Hepatic stellate cell (primary cell): ENCODE data around the gene MAD1L1.
A peak's percentile ranks its signal among the peaks of the same experiment; 100 is the strongest.
"Not testable (repeated sequence)": the region's sequence is repeated elsewhere in the genome, so short reads cannot be mapped to it uniquely, and the experiment has no call there.

Experiments used
- DNase-seq: peaks from one replicate; pipeline ENCODE4 v3.0.0; 2011; ENCODE audit warnings: low spot score

The MAD1L1 gene

DNA sequence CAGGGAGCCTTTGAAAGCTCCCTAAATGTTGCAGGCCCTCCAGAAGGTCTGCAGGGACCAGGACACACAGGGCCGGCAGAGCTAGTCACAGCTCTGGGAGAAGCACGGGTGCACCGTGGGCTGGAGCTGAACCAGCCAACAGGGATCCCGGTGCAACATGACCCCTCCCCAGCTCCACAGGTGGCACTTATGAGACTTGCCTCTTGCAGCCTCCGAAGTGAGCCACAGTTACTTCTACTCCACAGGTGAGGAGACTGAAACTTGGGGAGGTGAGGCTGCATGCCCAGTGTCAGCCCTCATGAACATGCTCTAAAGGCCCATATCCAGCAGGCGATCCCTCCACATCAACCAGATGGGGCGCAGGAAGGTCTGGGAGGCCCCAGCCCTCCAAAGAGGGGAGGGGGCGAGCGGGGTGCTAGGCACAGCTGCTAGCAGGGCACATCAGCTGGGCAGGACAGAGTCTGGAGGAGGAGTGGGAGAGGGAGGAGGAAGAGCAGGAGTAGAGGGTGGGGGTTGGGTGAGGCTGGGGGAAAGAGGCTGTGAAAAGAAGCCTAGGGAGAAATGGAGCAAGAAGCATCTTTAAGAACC, 338.3 kb downstream of the MAD1L1 start:
- no peak for DNase-seq

DNA sequence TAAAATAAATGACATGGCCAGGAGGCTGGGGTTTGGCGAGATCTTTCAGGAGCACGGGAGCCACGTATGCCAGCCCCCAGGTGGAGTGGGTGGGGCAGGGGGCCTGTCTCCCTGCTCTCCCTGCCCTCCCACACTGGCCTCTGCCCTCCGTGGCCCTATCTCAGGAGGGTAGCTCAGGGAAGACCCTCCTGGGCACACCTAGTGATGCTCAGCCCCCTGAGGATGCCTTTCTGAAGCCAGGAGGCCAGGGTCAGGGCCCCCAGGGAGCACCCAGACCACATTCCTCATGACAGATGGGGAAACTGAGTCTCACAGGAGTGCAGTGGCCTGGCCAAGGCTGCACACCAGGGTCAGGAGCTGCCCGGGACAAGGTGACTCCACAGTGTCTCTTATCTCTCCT, 339.3 kb downstream of the MAD1L1 start:
- DNase-seq: no peak

- no peak for DNase-seq
These were observed 339.7 kb downstream of the MAD1L1 start for GRCh38 chr7:1893036-1893435.

DNA sequence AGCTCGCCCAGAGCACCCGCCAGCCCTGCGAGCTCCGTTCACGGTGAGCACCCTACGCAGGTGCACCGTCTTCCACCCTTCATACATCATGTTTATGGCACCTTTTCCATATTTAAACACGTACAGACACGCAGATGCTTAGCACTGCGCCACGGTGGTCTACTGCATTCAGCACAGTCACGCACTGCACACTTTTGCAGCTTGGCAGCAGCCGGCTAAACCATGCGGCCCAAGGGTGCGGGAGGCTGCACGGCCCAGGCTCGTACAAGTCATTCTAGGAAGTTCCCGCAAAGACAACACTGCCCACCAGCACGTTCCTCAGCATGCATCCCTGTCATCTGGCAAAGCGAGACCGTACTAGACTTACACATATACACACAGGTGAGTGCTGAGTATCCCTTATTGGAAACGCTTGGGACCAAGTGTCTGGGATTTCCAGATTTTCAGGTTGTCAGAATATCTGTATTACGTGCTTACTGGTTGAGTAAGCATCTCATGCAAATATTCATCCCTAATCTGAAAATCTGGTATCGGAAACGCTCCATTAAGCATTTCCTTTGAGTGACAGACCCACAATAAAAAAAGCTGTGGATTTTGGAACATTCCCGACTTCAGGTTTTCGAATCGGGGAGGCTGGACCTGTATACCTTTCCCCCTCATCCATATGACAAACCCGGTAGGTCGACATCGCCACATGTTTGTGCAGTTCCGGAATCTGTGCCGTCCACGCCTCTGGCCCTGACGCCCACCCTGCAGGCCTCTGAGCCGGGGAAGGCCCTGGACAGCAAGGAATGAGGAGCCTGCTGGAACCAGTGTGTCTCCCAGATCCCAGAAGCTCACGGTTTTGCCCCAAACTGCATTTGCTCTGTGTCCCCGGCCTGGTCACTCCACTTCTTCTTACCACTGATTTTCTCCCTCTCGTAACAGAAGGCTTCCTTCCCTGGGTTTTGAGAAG, 340.5 kb downstream of the MAD1L1 start:
- DNase-seq: no peak

- DNase-seq: no peak
These were observed 342.2 kb downstream of the MAD1L1 start for GRCh38 chr7:1890289-1891235.

- no peak for DNase-seq
These were observed 343.1 kb downstream of the MAD1L1 start for GRCh38 chr7:1889556-1890181.

DNA sequence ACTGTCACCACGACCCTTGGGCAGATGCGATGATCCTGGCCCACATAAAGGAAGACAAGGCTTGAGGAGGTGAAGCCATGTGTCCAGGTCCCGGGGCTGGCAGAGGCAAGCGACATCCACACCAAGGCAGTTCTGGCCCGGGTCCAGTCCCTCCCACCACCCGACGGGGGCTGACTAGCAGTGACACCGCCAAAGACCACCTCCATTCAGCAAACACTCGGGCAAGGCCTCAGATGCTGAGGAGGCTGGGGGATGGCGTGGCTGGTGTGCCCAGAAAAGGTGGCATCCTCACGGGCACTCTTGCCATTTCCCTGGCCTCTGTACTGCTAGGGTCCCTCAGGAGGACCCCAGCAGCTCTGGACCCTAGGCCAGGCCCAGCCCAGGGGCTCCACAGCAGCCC, 343.7 kb downstream of the MAD1L1 start:
- no peak for DNase-seq

DNA sequence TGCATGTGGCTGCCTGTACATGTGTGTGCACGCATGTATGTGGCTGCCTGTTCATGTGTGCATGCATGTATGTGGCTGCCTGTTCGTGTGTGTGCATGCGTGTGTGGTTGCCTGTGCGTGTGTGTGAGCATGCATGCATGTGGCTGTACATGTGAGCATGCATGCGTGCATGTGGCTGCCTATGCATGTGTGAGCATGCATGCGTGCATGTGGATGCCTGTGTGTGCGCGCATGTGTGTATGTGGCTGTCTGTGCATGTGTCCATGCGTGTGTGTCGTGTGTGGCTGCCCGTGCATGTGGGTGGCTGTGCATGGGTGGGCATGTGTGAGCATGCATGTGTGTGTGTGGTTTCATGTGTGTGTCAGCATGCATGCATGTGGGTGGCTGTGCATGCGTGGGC, 344.3 kb downstream of the MAD1L1 start:
- DNase-seq: no peak

GRCh38 chr7:1887251-1887650, 345.5 kb downstream of the MAD1L1 start:
- no peak for DNase-seq

DNA sequence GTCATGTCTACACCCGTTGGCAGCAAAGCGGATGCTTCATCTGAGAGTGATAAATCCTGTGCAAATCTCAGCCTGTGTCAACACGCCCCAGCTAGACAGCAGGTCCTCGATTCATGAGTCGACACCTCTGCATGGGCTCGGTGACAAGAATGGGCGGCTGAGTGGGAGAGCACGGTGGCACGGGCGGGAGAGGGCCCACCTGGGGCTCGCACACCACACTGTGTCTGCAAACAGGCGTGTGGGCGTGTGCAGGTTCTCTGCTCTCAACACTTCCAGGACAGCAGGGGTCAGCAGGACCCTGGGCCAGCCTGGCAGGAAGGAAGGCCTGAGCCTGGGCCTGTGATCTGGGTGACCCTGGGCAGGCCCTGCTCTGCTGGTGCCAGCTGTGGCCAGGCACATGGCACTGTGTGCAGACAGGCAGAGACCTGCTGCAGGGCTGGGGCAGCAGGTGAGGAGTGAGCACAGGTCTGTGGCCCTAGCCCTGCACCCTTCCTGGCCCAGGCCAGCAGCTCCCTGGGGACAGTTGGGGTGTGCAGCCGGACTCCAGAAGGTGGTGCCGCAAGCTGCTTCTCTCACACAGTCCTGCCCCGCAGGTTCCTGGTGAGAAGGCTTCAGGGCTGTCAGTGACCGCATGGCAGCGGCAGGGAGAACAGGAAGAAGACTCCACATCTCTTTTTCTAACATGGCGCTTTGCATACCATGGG, 346.2 kb downstream of the MAD1L1 start:
- no peak for DNase-seq

DNA sequence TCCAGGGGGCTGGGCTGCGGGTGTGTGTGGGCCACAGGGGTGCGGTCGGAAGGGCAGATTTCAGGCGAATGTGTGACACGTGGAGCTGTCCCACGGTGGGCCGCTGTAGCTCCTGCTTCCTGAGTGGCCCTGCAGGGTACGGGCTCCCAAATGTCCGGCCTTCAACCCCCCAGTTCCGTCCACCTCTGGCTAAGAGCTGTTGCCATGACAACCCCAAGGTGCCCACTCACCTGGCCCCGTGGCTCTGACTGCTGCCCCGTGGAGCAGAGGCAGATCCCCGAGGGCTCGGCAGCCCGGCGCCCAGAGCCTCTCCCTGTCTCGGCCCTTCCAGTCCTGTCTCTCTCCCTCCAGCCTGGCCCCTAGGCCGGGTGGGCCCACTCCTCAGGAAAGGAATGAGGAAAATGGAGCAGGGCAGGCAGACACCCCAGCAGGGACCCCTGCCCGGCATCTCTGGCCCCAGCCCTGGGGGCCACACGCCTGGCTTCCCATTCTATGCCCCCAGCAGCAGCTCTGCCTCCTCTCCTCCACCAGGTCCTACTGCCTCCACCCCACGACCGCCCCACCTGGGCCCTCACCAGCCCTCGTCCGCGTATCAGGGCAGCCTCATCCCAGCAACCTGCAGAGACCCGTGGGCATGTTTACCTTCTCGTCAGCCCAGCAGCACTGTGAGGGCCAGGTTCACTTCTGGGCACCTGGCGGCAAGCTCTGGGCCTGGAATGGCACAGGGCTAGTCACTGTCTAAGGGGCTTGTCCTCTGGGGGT, 347.1 kb downstream of the MAD1L1 start:
- no peak for DNase-seq

DNA sequence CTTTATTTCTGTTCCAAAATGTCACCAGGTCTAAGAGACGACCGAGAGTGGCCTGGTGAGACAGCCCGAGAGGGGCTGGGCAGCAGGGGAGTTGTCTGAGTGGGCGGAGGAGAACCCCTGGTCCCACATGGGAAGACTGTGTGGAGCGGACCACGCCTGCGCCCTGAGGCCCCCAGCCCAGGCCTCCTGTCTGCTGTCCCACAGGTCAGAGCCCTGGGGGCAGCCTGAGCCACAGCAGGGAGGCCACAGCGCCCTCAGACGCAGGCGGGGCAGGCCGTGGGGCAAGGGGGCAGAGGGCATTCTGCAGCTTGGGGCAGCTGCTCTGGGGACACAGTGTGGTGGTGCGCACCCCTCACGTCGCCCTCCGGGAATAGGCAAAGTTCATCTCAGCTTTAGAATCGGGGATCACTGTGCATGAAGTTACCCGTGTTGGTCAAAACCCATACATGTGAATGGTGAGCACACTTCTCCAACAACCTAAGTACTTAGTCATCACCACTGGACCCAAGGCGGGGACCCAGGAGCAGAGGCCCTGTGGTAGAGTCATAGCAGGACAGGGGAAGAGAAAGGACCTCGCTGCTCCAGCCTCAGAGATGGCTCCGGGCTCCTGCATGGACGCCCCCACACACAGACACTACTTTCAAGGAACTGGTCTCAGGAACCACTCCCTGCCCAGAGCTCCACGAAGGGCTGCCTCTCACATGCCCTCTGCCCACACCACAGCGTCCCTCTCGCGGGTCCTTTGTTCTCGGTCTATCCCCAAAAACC, 348.0 kb downstream of the MAD1L1 start:
- no peak for DNase-seq

DNA sequence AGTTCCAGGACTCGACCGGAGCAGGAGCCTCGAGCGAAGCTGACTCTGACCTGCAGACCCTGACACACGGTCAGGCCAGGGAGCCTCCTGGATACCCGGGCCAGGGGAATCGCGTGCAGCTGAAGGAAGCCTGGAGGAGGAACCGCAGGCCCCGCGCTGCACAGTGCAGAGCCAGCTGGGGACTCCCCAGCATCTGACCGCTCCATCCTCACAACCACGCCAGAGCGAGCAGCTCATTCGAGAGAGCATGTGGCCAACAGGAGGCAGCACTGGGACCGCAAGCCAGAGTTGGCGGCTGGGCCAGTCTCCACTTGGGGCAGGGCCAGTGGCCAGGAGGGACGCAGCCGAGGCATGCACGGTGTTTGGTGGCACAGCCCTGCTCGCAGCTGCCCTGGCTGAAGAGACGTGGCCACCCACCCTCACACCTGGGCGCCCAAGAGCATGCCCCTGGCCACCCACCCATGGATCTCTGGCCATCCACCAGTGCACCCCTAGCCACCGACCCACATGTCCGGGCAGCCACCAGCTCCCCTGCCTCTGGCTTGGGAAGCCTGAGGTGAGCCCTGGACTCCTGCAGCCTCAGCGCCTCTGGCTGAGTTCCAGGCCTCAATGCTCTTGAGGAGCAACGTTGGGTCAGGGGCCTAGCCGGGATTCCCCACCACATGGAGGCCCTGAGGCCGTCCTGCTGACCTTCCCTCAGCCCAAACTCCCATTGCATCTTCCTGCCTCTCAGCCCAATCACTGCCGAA, 348.7 kb downstream of the MAD1L1 start:
- DNase-seq: no peak

DNA sequence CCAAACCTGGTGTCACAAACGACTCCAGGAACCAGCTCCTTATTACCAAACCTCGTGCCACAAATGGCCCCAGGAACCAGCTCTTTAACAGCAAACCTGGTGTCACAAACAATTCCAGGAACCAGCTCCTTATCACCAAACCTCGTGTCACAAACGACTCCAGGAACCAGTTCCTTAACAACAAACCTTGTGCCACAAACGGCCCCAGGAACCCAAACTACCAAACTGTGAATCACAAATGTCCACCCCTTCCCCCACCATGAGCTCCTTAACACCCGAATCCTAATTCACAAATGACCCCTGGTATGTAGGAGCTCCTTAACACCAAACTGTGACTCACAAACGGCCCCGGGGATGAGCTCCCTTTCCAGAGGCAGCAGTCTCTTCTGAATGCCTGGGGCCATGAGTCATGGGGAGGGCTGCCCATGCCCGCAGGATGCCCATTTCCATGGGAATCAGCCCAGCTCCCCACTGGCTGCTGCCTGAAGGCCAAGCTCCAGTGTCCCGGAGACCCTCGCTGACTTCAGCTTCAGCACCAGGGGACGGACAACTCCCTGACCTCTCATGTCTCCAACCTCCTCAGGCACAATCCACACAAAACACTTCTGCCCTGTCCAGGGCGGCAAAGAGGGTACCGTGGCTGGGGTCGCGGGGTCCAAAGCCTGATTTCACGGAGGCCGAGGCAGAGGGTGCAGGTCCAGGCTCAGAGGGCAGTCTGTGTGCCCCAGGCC, 349.5 kb downstream of the MAD1L1 start:
- peak; percentile 97 for DNase-seq

- no peak for DNase-seq
These were observed 350.3 kb downstream of the MAD1L1 start for GRCh38 chr7:1882451-1882850.

- no peak for DNase-seq
These were observed 350.8 kb downstream of the MAD1L1 start for GRCh38 chr7:1881946-1882345.

- DNase-seq: not testable (repeated sequence)
These were observed 356.1 kb downstream of the MAD1L1 start for GRCh38 chr7:1876641-1877040.
